ENCODE measurements around the gene RETREG3. TPM values are rescaled to one million over a fixed set of nuclear protein-coding genes. Genes with fewer than 3 reads are reported as not detected.
A peak's percentile ranks its signal among the peaks of the same experiment; 100 is the strongest.

RETREG3 gene
- total and polyA plus RNA-seq, 11 donors, result 12.2 to 39.0 (median 24.9) TPM

- ATAC-seq (peak; percentile 49 to 68 (median 66)), DNase-seq (peak in 1 of 5 donors; percentile 15)
- 1% methylated on average over 29 to 30 of the region's 30 CpGs for WGBS, 4 donors
Measured at GRCh38 chr17:42608305-42609181, 631 bp downstream of the RETREG3 start.

GRCh38 chr17:42607769-42608168 is 1.4 kb downstream of the RETREG3 start:
- H3K4me1 ChIP-seq, result peaks cover 3 to 51% (median 37%) of the 10 kb centered on the region in 12 donors

More at GRCh38 chr17:42608305-42609181, 631 bp downstream of the RETREG3 start:
- peaks cover 3 to 51% (median 37%) of the 10 kb centered on the region in 12 donors for H3K4me1 ChIP-seq
- peak overlapping the region; percentile 62 to 96 (median 86) for H3K4me3 ChIP-seq
- H3K9me3 ChIP-seq, result no peaks in the 10 kb centered on the region
- peaks cover 0 to 30% (median 24%) of the 10 kb centered on the region in 9 donors for H3K36me3 ChIP-seq
- TF ChIP-seq POLR2A (IDR thresholded peaks at IDR 0.05), result no peak
- peak in 1 of 12 donors; percentile 26 for TF ChIP-seq CTCF (IDR thresholded peaks at IDR 0.05)
- intact Hi-C loops (cut with DNase I), result loop anchor here in 8 of 10 donors (1.0 to 10.0 kb wide), 8 partner anchors 30 to 156 kb away; partner anchors contain the start of genes CCR10 (in 3 of the 8), CNTNAP1 (in 3 of the 8), PLEKHH3 (in 1 of the 8) and PSMC3IP (in 1 of the 8)
- H3K27ac ChIP-seq, result peak overlapping the region; percentile 82 to 97 (median 94)
- no peaks in the 10 kb centered on the region for H3K27me3 ChIP-seq

GRCh38 chr17:42603318-42603717 is 5.9 kb downstream of the RETREG3 start:
- peaks cover 0 to 35% (median 14%) of the 10 kb centered on the region in 9 donors for H3K36me3 ChIP-seq
- TF ChIP-seq CTCF (IDR thresholded peaks at IDR 0.05) (no peak), POLR2A (IDR thresholded peaks at IDR 0.05) (no peak)
- DNase-seq, result peak in 1 of 5 donors; percentile 8
- H3K4me3 ChIP-seq, result no peak overlapping the region
- intact Hi-C loops (cut with DNase I), result loop anchor here in 1 of 10 donors (10.0 kb wide), 1 partner anchor 161 kb away; the partner anchor contains the start of gene RAMP2
- no peak for ATAC-seq
- WGBS, 4 donors, result 89 to 94% (median 93%) methylated on average over 7 of the region's 7 CpGs
- H3K4me1 ChIP-seq, result peaks cover 3 to 54% (median 38%) of the 10 kb centered on the region in 12 donors
- H3K27me3 ChIP-seq, result no peaks in the 10 kb centered on the region
- H3K27ac ChIP-seq, result no peak overlapping the region
- no peaks in the 10 kb centered on the region for H3K9me3 ChIP-seq

More at GRCh38 chr17:42607769-42608168, 1.4 kb downstream of the RETREG3 start:
- Histone ChIP-seq H3K36me3 (peaks cover 0 to 29% (median 22%) of the 10 kb centered on the region in 9 donors), H3K9me3 (no peaks in the 10 kb centered on the region), H3K27ac (peak overlapping the region in 4 of 12 donors; percentile 91 to 96 (median 94)), H3K4me3 (peak overlapping the region in 10 of 12 donors; percentile 62 to 96 (median 86)), H3K27me3 (no peaks in the 10 kb centered on the region)
- intact Hi-C loops (cut with DNase I), result loop anchor here in 8 of 10 donors (2.0 to 10.0 kb wide), 6 partner anchors 29 to 157 kb away; partner anchors contain the start of genes CCR10 (in 3 of the 8), CNTNAP1 (in 3 of the 8), PLEKHH3 (in 1 of the 8) and RAMP2 (in 1 of the 8)
- ATAC-seq, result no peak
- TF ChIP-seq POLR2A (IDR thresholded peaks at IDR 0.05) (no peak), CTCF (IDR thresholded peaks at IDR 0.05) (no peak)
- WGBS, 4 donors, result 31 to 51% (median 39%) methylated on average over 3 of the region's 3 CpGs
- no peak for DNase-seq

GRCh38 chr17:42598905-42599304 is 10.3 kb downstream of the RETREG3 start:
- peak in 3 of 4 donors; percentile 76 to 80 (median 79) for ATAC-seq
- Histone ChIP-seq H3K27me3 (no peaks in the 10 kb centered on the region), H3K4me3 (no peak overlapping the region), H3K27ac (peak overlapping the region in 1 of 12 donors; percentile 15), H3K36me3 (peaks cover 0 to 56% (median 22%) of the 10 kb centered on the region in 9 donors), H3K4me1 (peaks cover 0 to 17% (median 12%) of the 10 kb centered on the region in 12 donors), H3K9me3 (no peaks in the 10 kb centered on the region)
- DNase-seq, result peak in 4 of 5 donors; percentile 23 to 55 (median 36)
- TF ChIP-seq POLR2A (IDR thresholded peaks at IDR 0.05) (no peak), CTCF (IDR thresholded peaks at IDR 0.05) (no peak)
- 14 to 26% (median 21%) methylated on average over 2 of the region's 2 CpGs for WGBS, 4 donors
- intact Hi-C loops (cut with DNase I), result no loop called here
